ENCODE measurements around the gene ARL14.

DNA sequence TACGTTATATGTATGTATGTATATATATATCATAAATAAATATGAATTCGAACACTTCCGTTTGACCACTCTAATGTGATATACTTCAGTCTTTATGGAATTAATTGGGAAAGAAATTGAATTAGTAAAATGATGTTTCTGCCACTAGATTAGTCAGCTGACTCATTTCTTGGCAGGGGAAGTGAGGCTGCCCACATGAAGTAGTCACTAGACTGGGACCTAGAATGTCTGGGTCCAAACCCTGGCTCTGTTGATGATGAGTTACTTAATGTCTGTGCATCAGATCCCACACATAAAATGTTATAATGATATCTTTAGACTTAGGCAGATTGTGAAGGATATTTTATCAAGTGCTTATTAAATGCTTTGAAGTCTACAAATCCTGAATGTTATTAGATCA, 27.4 kb upstream of the ARL14 start:
- no peak for TF ChIP-seq POLR2A (IDR thresholded peaks at IDR 0.05)
- no peak for TF ChIP-seq CTCF (IDR thresholded peaks at IDR 0.05)
